Measurements from ENCODE around the gene CCHCR1.
A peak's percentile ranks its signal among the peaks of the same experiment; 100 is the strongest.
"Not testable (repeated sequence)": the region's sequence is repeated elsewhere in the genome, so short reads cannot be mapped to it uniquely, and the experiment has no call there.

Gene CCHCR1

GRCh38 chr6:31157513-31158139 is at the start of gene CCHCR1:
Gene CCHCR1 (minus strand): TSS chr6:31157802. CDS start chr6:31157600, 202 bp downstream.
- DNase-seq: no peak

GRCh38 chr6:31205638-31206037 is 48.0 kb upstream of the CCHCR1 start:
- no peak for DNase-seq

GRCh38 chr6:31204751-31205145 is 47.1 kb upstream of the CCHCR1 start:
- no peak for DNase-seq

GRCh38 chr6:31203345-31203979 is 45.9 kb upstream of the CCHCR1 start:
- DNase-seq: no peak

- no peak for DNase-seq
Observed at GRCh38 chr6:31202259-31203166, 44.9 kb upstream of the CCHCR1 start.

- DNase-seq: not testable (repeated sequence)
Observed at GRCh38 chr6:31199105-31199452, 41.5 kb upstream of the CCHCR1 start.

GRCh38 chr6:31197559-31198305 is 40.1 kb upstream of the CCHCR1 start:
- DNase-seq: peak; percentile 24

- not testable (repeated sequence) for DNase-seq
Observed at GRCh38 chr6:31196251-31197022, 38.8 kb upstream of the CCHCR1 start.

GRCh38 chr6:31195308-31195979 is 37.8 kb upstream of the CCHCR1 start:
- not testable (repeated sequence) for DNase-seq

- DNase-seq: no peak
Observed at GRCh38 chr6:31194061-31194834, 36.6 kb upstream of the CCHCR1 start.

- no peak for DNase-seq
Observed at GRCh38 chr6:31193206-31193605, 35.6 kb upstream of the CCHCR1 start.

- DNase-seq: peak; percentile 39
Observed at GRCh38 chr6:31192431-31193105, 35.0 kb upstream of the CCHCR1 start.

GRCh38 chr6:31190488-31190887 is 32.9 kb upstream of the CCHCR1 start:
- no peak for DNase-seq

GRCh38 chr6:31189223-31189622 is 31.6 kb upstream of the CCHCR1 start:
- not testable (repeated sequence) for DNase-seq

- DNase-seq: no peak
Observed at GRCh38 chr6:31187780-31188194, 30.2 kb upstream of the CCHCR1 start.

GRCh38 chr6:31186052-31186734 is 28.6 kb upstream of the CCHCR1 start:
- DNase-seq: no peak

GRCh38 chr6:31185695-31186051 is 28.1 kb upstream of the CCHCR1 start:
- not testable (repeated sequence) for DNase-seq

- not testable (repeated sequence) for DNase-seq
Observed at GRCh38 chr6:31183859-31184258, 26.3 kb upstream of the CCHCR1 start.

- not testable (repeated sequence) for DNase-seq
Observed at GRCh38 chr6:31183287-31183686, 25.7 kb upstream of the CCHCR1 start.

GRCh38 chr6:31180500-31180899 is 22.9 kb upstream of the CCHCR1 start:
- no peak for DNase-seq

All from NCI-H1092 (cell line).